Omental fat pad (tissue), 4 donors: ENCODE measurements around the gene USP54. TPM values are rescaled to one million over a fixed set of nuclear protein-coding genes. Genes with fewer than 3 reads are reported as not detected.

Source experiments
- ATAC-seq: fragments of 150-250 bp; one replicate; pipeline ENCODE4 v1.9.1; 2016; ENCODE audit warnings: mild to moderate bottlenecking, moderate library complexity; ENCODE audit not compliant: low FRiP score
- DNase-seq: peaks from one replicate; pipeline ENCODE4 v3.0.0-alpha.2; 2019; ENCODE audit warnings: low spot score
- small RNA-seq: library from RNA; depleted of rRNA; stranded (forward); fragments of <200 nt; gene quantifications from one replicate; pipeline ENCODE3, GENCODE V24; 2016
- total RNA-seq, 4 donors: library from RNA; depleted of rRNA; stranded (reverse); fragments of >200 nt; gene quantifications; one replicate each; pipeline ENCODE4 v1.1.0, GENCODE V29; 2016
- TF ChIP-seq, protein P1 (sequence below), 3 donors: fragments of 450-650 bp; IDR thresholded peaks; one replicate each; pipeline ENCODE4 v1.5.1; 2016 to 2017; ENCODE audit warnings: antibody characterized with exemption in 3 of 3, mild to moderate bottlenecking in 3 of 3, moderate library complexity in 2 of 3

Gene USP54
- total RNA-seq, 4 donors from 2014 or later: 9.2 to 28.1 (median 20.2) TPM

DNA sequence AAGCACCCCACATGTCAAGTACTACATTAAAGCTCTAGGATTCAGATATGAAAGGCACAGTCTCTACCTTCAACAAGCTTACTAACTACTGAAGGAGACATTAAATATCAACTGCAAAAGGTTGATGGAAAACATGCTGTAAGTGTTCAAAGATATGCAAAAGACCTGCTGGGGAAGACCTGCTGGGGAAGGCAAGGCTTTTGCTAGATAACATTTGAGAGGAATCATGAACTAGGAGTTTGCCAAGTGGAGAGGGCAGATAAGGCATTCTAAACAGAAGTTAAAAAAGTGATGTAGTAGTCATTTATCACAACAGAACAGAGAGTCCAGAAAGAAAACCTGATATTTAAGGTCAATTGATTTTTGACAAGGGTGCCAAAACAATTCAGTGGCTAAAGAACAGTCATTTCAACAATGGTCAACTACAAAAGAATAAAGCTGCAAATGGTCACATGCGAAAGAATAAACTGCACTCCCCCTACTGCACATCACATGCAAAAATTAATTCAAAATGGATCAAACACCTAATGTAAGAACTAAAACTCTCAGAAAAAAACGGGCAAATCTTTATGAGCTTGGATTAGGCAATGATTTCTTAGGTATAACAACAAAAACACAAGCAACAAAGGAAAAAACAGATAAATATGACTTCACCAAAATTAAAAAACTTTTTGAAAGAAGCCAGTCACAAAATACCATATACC lies 134.8 kb downstream of the USP54 start:
- DNase-seq (no peak), ATAC-seq (no peak)
- TF ChIP-seq, protein P1, sequence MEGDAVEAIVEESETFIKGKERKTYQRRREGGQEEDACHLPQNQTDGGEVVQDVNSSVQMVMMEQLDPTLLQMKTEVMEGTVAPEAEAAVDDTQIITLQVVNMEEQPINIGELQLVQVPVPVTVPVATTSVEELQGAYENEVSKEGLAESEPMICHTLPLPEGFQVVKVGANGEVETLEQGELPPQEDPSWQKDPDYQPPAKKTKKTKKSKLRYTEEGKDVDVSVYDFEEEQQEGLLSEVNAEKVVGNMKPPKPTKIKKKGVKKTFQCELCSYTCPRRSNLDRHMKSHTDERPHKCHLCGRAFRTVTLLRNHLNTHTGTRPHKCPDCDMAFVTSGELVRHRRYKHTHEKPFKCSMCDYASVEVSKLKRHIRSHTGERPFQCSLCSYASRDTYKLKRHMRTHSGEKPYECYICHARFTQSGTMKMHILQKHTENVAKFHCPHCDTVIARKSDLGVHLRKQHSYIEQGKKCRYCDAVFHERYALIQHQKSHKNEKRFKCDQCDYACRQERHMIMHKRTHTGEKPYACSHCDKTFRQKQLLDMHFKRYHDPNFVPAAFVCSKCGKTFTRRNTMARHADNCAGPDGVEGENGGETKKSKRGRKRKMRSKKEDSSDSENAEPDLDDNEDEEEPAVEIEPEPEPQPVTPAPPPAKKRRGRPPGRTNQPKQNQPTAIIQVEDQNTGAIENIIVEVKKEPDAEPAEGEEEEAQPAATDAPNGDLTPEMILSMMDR (IDR thresholded peaks at IDR 0.05): no peak

DNA sequence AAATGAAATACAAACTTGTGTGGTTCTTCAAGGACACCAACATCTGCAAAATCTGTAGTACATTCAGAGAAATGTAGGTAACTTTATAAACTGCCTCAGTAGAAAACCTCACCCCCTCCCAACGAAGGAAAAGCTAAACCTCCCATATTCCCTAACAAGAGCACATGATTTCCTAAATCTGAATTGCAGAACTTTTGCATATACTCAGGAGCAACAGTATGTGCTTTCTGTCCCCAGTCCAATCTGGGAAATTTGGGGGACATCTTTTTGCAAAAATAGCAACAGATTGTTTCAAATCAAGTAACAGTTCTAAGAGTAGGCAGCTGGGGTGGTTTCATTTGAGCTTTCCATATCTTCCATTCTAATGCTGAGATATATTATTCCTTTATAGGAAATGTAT lies 142.0 kb downstream of the USP54 start:
- DNase-seq (no peak), ATAC-seq (no peak)
- TF ChIP-seq, protein P1 (IDR thresholded peaks at IDR 0.05): no peak

DNA sequence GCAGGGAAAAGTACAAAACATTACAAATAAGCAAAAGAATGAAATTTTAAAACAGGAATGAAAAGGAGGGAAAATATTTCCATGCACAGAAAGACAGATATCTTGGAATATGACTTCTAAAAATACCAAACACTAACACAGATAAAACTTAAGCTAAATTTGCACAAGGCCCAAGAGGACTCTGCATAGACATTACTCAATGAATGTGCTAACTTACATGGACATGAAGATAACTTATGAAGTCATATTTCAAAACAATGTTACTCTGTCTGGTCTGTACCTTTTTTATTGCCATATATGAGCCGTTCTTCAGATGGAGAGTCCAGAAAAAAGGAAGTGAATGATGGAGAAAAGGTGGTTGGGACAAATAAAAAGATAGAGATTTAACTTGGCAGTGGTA lies 142.8 kb downstream of the USP54 start:
- ATAC-seq (no peak), DNase-seq (no peak)
- TF ChIP-seq, protein P1 (IDR thresholded peaks at IDR 0.05): no peak

Small RNA genes lying within 50 kb of the gene (small RNA-seq; reads per million reads assigned to genes)
- gene RNU6-883P: not detected

Other genes with a start within 250 kb of the USP54 start
- 1 to 10 TPM; 2.0 to 3.2 (median 3.0) TPM for gene CFAP70, start 232.5 kb downstream of the USP54 start, total RNA-seq
- 100 to 1,000 TPM in 3 of 4 donors, 10 to 100 TPM in 1; 99.6 to 115 (median 112) TPM for gene ANXA7, start 177.3 kb downstream of the USP54 start, total RNA-seq
- 1 to 10 TPM; 1.0 to 4.6 (median 2.0) TPM for gene MSS51, start 157.8 kb downstream of the USP54 start, total RNA-seq
- 10 to 100 TPM; 41.1 to 57.7 (median 46.2) TPM for gene PPP3CB, start 95.3 kb downstream of the USP54 start, total RNA-seq
- gene MYOZ1, start 50.1 kb upstream of the USP54 start, total RNA-seq: 1 to 10 TPM in 2 of 4 donors, under 1 TPM in 1, not detected in 1; 0.82 to 1.9 (median 1.6) TPM
- gene SYNPO2L, start 64.7 kb upstream of the USP54 start, total RNA-seq: under 1 TPM in 1 of 4 donors, not detected in 3; 0.13 TPM
- 1 to 10 TPM; 4.3 to 8.8 (median 5.4) TPM for gene AGAP5, start 106.8 kb upstream of the USP54 start, total RNA-seq
- gene SEC24C, start 153.0 kb upstream of the USP54 start, total RNA-seq: 10 to 100 TPM; 45.1 to 53.7 (median 47.5) TPM
- gene CHCHD1, start 190.7 kb upstream of the USP54 start, total RNA-seq: 10 to 100 TPM; 20.5 to 29.1 (median 25.0) TPM
- 100 to 1,000 TPM in 1 of 4 donors, 10 to 100 TPM in 3; 63.2 to 128 (median 79.3) TPM for gene ZSWIM8, start 194.3 kb upstream of the USP54 start, total RNA-seq
- 10 to 100 TPM; 21.4 to 66.2 (median 35.7) TPM for gene NDST2, start 220.3 kb upstream of the USP54 start, total RNA-seq